Measurements from ENCODE around the gene CDK19.
"Not testable (repeated sequence)": the region's sequence is repeated elsewhere in the genome, so short reads cannot be mapped to it uniquely, and the experiment has no call there.

Gene CDK19

DNA sequence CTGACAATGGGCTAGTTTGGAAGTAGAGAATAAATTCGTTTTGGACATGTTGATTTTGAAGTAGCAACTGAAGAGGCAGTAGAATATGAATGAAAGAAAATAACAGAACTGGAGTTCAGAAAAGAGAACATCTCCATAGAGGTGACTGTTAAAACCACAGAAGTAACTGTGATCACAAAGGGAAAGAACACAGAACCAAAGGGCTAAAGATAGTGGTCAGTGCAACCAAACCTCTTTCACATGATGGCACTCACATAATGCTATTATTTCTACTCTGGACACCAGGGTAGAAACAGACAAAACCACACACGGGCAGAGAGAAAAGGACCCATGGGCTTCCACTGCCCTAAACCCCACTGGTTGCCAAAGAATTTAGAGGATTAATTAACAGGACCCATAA is 58.5 kb downstream of the CDK19 start:
- no peak for DNase-seq (ENCODE audit: low spot score)

DNA sequence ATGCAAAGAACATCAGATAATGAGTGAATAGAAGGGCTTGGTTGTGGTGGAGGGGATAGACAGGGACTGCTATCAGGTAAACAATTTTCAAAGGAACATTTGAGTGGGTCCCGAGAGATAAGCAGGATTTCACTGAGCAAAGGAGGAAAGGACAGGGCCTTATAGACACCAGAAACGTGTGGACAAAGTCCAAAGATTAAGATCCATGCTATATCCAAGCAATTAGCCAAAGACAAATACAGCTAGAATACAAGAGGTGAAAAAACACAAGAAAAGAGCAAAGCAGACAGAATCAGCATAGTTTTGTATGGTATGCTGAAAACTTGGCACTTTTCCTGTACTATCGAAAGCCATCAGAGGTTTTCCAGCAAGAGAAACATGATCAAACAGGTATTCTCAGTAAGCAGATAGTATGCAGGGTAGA is 59.8 kb downstream of the CDK19 start:
- DNase-seq (ENCODE audit: low spot score): no peak

DNA sequence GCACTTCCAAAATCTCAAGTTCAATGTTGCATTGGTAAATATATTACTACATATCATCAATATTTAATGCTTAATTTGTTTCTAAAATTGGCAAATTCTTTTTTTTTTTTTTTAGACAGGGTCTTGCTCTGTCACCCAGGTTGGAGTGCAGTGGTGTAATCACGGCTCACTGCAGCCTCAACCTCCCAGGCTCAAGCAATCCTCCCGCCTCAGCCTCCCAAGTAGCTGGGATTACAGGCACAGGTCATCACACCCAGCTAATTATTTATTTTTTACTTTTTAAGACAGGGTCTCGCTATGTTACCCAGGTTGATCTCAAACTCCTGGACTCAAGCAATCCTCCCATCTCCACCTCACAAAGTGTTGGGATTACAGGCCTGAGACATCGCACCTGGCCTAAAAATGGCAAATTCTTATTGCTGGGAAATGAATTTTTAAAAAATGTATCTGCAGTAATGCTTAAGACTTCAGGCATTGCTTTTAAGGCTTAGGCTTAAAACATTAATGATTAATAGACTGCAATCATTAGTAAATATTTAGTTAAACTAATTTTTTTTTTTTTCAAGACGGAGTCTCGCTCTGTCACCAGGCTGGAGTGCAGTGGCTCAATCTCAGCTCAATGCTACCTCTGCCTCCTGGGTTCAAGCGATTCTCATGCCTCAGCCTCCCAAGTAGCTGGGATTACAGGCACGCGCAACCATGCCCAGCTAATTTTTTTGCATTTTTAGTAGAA is 61.2 kb downstream of the CDK19 start:
- DNase-seq (ENCODE audit: low spot score): not testable (repeated sequence)

DNA sequence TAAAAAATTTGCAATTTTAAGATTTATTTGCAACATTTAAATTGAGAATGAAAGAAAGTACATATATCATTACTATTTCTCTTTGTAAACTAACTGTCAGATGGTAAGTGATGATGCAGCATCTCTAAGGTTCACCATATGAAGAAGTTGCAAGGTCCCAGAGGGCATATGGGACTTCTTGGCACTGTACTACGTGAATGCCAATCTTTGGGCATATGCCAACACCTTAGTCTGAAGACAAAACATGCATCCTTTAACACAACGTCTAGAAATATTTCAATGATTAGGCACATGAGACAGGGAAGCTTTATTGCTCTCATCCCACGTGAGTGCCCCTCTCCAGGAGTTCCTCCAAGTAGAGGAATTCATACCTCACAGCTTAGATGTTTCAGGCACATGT is 66.8 kb downstream of the CDK19 start:
- no peak for DNase-seq (ENCODE audit: low spot score)

DNA sequence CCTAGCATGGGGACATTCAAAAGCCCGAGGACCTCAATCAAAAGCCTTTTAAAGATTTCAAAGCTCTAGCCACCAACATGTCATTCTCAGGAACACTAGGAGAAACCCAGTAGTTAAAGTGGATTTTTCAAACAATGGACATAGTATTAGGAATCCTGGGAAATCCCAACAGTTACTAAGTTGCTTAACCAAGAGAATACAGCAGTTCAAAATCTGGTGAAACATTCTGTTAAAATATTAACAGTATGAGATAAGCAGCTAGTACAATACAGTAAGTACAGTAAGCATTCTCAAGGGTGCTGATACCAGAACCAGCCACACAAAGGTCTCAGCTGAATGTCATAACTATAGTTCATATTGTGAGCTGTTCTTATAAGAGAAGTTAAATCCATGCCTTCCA is 68.6 kb downstream of the CDK19 start:
- no peak for DNase-seq (ENCODE audit: low spot score)

DNA sequence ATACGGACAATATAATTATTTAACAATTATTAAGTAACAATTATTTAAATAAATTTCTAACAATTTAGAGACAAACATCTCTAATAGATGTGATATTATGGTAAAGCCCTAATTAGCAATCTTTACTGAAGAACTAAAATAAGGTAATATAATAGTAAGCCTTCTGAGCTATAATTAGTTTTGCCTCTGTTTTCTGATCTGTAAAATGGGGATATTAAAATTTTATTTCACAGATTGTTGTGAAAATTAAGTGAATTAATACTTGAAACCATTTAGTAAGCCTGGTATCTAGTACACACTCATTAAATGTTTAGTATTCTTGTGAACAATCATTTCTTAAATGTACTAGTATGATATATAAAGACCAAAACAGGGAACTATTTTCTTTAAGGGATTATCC is 70.3 kb downstream of the CDK19 start:
- DNase-seq (ENCODE audit: low spot score): no peak

DNA sequence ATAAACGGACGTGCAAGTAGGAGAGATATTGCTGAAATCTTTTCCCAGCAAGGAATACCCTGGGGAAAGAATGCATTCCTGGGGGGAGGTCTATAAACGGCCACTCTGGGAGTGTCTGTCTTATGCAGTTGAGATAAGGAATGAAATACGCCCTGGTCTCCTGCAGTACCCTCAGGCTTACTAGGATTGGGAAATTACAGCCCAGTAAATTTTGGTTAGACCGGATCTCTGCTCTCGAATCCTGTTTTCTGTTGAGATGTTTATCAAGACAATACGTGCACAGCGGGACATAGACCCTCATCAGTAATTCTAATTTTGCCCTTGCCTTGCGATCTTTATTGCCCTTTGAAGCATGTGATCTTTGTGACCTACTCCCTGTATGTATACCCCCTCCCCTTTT is 72.7 kb downstream of the CDK19 start:
- not testable (repeated sequence) for DNase-seq (ENCODE audit: low spot score)

DNA sequence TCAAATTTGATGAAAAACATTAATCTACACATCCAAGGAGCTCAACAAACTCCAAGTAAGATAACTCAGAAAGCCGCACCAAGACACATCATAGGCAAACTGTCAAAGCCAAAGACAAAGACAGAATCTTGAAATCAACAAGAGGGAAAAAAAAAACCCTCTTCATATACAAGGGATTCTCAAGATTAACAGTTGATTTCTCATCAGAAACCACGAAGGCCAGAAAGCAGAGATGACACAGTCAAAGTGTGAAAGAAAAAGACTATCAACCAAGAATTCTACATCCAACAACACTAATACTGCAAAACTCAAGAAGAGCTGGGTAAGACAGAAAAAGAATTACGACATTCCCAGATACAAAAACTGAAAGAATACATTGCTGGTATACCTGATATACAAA is 73.8 kb downstream of the CDK19 start:
- no peak for DNase-seq (ENCODE audit: low spot score)

DNA sequence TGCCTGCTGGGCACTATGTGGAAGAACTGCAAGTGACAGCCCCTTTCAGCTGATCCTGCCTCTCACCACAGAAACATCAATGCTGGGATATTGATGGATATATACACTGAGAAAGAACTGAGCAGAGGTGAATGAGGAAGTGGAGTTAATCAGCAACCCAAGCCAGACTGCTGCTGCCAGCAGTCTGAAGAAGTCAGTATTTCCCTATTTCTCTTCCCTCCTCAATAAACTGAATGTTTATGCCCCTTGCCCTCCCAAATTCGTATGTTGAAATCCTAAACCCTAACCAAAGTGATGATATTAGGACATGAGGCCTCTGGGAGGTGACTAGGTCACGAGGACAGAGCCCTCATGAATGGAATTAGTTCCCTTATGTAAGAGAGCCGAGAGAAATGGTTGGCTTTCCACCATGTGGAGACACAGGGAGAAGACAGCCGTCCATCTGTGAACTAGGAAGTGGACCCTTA is 76.3 kb downstream of the CDK19 start:
- no peak for DNase-seq (ENCODE audit: low spot score)

DNA sequence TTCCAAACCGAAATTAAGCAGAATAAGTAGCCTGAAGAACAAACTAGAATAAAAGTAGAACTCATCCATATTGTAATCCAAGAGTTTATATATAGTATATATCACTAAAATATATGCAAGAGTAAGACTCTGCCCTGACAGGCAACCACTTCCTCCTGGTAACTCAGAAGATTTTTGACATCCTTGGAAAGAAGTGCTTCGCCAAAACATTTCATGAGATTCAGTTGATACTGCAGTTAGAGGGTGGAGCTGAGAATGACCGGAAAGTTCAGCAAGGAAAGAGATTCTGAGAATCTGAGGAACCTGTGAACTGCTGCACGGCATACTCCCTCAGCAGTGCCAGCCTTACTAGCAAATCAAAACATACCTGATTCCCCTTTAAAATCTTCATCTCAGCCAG is 79.6 kb downstream of the CDK19 start:
- no peak for DNase-seq (ENCODE audit: low spot score)

DNA sequence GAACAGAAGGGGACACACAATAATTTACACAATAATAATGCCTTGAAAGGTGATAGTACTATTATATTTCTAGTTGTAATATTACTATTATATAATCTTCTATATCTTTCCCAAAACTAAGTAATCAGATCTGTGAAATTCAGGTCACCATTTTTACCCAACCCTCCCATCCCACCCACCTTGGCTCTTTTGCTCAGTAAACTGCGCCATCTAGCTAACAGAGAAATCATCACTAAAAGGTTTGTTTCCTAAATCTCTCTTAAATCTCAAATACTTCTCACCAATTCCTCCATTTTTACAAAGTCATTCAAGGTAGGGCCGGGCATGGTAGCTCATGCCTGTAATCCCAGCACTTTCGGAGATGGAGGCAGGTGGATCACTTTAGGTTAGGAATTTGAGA is 83.4 kb downstream of the CDK19 start:
- DNase-seq (ENCODE audit: low spot score): no peak

DNA sequence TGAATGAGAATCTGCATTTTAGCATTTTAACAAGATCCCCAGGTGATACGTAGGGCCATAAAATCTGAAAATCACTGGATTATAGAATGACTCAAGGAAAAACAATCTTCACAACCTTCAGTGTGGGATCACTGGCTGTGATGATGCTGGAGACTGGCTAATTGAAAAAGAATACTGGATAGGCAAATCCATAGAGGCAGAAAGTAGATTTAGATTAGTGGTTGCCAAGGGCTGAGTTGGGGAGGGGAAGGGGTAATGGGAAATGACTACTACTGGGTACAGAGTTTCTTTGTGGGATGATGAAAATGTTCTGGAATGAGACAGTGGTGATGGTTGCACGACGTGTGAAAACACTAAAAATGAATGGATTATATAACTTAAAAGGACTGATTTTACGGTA is 84.1 kb downstream of the CDK19 start:
- no peak for DNase-seq (ENCODE audit: low spot score)

DNA sequence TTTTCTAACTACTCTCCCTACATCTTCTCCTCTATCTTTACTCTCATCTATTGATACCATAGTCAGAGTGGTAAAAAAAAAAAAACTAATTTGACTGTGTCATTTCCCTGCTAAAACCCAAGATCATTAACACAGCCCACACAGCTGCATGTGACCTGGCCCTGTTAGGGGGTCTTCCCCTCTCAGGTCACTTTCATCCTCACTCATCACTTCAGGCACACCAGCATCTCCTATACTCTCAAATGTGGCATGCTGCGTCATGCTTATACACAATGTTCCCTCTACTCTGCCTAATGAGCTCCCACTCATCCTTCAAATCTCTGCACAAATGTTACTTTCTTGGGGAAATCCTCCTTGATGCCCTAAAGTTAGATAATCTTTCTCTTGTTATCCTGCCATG is 86.8 kb downstream of the CDK19 start:
- no peak for DNase-seq (ENCODE audit: low spot score)

DNA sequence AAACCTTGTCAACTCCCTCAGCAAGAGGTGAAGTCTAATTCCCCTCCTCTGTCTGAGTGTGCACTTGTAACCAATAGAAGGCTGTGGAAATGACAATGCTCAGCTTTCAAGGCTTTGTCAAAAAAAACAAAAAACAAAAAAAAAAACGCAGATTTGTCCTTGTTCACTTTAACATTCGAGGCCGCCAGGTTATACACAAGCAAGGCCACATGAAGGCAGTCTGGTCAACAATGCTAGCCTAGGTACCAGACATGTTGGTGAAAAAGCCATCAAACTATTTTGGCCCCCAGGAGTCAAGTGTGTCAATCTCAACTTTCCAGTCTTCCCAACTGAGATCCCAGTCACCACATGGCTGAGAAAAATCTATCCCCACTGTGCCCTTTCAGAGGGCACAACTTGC is 92.3 kb downstream of the CDK19 start:
- DNase-seq (ENCODE audit: low spot score): no peak

DNA sequence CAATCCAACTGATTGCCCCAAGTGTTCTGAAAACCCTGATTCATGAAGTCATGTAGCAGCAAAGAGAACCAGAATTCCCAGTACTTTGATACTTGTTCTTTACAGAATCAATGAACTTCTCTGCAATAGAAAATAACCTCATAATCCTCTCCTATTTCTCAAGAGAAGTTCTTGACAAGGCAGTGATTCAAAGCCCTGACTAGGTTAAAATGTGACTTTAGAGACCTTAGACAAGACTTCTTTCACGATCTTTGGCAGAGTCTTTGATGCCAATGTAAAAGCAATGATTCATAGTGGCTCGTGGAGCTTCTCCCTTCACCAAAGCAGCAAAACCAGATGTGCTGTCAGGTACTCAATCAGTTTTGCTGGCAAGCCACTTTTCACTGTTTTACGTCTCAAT is 95.2 kb downstream of the CDK19 start:
- DNase-seq (ENCODE audit: low spot score): no peak

DNA sequence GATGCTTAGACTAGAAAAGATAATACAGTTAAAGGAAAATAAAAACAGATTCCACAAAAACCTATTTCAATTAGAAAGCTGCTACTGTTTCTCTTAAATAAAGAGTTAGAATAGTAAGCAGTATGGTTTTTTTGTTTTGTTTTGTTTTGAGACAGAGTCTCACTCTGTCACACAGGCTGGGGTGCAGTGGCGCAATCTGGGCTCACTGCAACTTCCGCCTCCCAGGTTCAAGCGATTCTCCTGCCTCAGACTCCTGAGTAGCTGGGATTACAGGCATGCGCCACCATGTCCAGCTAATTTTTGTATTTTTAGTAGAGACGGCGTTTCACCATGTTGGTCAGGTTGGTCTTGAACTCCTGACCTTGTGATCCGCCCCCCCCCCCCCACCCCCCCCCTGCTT is 95.7 kb downstream of the CDK19 start:
- not testable (repeated sequence) for DNase-seq (ENCODE audit: low spot score)

DNA sequence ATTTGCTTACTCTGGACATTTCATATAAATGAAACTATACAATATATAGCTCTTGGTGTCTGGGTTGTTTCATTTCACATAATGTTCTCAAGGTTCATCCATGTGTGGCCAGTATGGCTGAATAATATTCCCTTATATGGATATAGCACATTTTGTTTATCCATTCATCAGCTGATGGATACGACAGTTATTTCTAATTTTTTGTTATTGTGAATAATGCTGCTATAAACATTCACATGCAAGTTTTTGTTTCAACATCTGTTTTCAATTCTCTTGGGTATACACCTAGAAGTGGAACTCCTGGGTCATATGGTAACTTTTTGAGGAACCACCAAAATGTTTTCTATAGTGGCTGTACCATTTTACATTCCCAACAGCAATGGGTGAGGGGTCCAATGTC is 101.1 kb downstream of the CDK19 start:
- DNase-seq (ENCODE audit: low spot score): no peak

DNA sequence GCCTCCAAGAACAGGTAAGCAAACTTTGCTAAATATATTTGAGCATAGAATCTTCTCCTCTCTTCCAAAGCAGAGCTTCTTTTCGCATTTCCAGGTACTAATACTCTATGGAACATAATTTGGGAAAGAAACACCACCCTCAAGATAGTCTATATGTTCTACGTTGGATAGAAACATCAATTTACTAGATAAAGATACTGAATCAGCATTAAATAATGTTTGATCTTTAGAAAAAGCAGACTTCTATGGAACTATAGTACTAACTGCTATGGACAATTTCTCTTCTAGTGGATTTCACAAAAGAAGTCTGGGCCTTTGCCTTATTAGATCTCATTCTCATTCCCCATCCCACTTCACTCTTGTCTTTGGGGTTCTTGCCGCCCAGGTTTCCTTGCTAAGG is 103.0 kb downstream of the CDK19 start:
- DNase-seq (ENCODE audit: low spot score): no peak

DNA sequence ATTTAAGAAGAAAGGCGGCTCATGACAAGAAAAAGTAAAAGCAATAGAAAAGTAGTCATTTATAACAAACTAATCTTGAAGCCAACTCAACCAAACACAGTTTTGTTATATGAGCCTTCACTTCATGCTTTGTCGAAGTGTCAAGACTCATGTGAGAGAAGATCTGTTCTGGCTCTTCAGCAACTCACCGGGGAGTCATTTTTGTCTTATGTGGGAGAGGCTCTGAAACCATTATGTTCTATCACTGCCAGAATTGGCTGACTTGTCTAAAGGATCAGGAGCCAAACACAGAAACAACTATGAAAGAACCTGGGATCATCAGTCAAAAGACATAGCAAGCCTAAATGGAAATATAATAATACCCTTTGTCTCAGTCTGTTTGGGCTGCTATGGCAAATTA is 105.2 kb downstream of the CDK19 start:
- no peak for DNase-seq (ENCODE audit: low spot score)

DNA sequence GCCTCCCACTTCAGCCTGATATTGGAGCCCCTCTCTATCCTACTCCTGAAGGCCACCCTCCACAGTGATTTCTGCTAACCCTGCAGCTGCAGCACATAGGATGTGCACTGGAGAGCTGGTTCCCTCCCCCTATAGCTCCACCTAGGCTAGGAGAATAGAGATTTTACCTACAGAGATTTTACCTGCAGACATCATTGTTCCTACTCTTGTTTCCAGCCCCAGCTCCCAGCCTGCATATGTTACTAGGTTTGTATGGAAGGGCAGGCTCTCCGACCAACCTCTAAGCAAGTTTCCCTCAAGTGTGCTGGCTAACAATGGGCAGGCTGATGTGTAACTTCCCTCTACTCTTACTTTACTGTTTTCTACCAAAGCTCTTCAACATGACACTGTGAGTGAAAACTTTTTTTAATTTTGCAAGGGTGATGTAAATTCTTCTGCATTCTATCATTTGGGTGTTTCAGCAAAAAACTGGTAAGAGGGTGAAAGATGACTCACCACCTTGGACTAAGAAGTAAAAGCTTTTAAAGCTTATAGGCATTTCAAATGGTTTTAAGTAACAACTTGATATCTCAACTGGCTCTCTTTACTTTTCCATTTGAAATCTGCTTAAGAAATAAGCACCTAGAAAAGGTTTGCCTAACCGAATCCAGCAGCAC is 106.8 kb downstream of the CDK19 start:
- no peak for DNase-seq (ENCODE audit: low spot score)

DNA sequence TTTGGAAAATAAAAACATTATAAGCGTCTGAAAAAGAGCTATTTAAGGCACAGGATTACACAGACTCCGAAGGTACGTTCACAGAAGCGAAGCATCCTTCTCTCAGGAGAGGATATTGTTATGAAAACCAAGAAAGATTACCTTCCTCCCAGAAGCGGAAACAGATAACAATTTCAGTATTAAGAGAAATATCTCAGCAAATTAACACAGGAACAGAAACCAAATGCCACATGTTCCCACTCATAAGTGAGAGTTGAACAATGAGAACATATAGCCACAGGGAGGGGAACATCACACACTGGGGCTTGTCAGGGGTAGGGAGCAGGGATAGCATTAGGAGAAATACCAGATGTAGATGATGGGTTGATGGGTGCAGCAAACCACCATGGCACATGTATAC is 109.7 kb downstream of the CDK19 start:
- DNase-seq (ENCODE audit: low spot score): no peak

DNA sequence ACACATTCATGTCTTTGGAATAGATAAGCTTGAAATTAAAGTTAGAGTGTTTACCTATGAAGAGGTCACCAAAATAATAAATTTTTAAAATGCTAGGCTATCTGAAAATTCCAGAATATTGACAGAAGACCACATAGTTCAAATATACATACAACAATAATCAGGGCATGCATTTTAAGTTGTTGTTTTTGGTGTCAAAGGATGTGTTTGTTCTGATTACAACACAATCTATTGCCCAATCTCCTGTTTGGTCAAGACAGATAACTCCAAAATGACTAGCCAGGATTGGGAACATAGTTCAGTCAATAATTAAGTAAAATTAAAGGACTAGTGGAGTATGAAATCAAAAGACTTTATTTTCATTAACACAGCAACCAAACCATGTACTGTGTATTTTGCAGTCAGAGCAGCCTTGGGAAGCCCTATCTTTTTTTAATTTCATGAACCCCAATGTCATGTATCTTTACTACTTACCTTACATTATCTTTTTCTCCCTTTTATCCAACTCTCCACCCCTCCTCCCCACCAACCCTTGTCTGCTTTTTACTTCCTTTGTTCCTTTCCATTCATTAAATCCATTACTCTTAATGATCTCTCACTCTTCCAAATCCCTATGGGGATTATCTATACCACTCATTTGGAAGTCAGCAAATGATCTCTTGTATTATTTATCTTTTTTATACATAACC is 111.2 kb downstream of the CDK19 start:
- DNase-seq (ENCODE audit: low spot score): no peak

All from CD4-positive, alpha-beta T cell treated with Interleukin-2 at 100 ng/mL for 4 hours (primary cell).